ENCODE results near the gene LARP1.
"Not testable (repeated sequence)": the region's sequence is repeated elsewhere in the genome, so short reads cannot be mapped to it uniquely, and the experiment has no call there.

The LARP1 gene

DNA sequence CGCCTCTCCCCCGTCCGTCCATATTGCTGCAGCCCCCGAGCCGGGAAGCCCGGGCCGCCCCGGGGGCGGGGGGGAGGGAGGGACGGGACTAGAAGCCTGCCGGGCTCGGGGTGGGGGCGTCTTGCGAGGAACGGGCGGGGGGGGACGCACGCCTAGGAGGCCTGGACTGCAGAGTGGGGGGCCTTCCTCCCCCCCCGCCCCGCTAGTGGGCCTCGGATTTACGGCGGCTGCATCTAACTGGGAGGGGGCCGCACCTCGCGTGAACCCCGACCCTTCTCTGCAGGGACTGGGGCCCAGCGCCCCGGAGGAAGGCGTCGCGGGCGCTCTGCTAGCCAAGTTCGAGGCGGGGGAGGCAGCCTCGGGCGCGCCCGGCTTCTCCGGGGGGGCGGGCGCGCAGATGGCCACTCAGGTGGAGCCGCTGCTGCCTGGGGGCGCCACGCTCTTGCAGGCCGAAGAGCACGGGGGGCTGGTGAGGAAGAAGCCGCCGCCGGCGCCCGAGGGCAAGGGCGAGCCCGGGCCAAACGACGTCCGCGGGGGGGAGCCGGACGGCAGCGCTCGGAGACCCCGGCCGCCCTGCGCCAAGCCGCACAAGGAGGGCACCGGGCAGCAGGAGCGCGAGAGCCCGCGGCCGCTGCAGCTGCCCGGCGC is at the start of gene LARP1:
Gene LARP1 (plus strand): TSS at position 17 of the 648 bp plus-strand sequence. CDS start 381 bp downstream, at position 398.
- ATAC-seq: no peak
- DNase-seq: peak; percentile 33

DNA sequence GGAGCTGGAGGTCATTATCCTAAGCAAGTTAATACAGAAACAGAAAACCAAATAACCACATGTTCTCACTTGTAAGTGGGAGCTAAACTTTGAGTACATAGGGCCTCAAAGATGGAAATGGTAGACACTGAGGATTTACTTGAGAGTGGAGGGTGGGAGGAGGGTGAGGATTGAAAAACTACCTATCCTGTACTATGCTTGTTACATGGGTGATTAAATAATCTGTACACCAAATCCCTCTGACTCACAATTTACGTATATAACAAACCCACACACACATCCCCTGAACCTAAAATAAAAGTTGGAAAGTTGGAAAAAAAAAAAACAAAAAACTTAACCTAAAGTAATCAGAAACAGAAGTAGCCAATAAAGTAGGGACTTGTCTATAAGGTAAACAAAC is 48.8 kb upstream of the LARP1 start:
- ATAC-seq (no peak), DNase-seq (no peak)

DNA sequence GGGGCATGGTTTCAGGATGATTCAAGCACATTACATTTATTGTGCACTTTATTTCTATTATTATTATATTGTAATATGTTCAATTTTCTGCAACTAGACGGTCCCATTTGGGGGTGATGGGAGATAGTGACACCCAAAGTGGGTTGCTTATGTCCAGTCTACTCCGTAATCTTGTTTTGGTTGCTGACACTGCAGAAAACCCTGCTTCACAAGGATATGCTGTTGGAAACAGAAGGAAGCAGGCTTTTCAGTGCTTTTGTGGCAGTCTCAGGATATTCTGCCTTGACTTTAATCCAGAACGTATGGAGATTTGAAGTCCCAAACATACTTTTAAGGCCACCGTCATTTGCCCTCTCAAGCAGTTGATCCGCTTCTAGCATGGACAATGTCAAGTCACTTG is 47.5 kb upstream of the LARP1 start:
- DNase-seq (no peak), ATAC-seq (no peak)

GRCh38 chr5:154708207-154708606 is 47.0 kb upstream of the LARP1 start:
- ATAC-seq: no peak
- no peak for DNase-seq

GRCh38 chr5:154708846-154709245 is 46.3 kb upstream of the LARP1 start:
- ATAC-seq (no peak), DNase-seq (no peak)

- DNase-seq: no peak
- ATAC-seq: no peak
Measured at GRCh38 chr5:154709368-154710305, 45.5 kb upstream of the LARP1 start.

GRCh38 chr5:154712518-154713437 is 42.4 kb upstream of the LARP1 start:
- DNase-seq: no peak

GRCh38 chr5:154713615-154714125 is 41.5 kb upstream of the LARP1 start:
- DNase-seq: no peak
- no peak for ATAC-seq

More at GRCh38 chr5:154712518-154713437, 42.4 kb upstream of the LARP1 start:
- no peak for ATAC-seq

DNA sequence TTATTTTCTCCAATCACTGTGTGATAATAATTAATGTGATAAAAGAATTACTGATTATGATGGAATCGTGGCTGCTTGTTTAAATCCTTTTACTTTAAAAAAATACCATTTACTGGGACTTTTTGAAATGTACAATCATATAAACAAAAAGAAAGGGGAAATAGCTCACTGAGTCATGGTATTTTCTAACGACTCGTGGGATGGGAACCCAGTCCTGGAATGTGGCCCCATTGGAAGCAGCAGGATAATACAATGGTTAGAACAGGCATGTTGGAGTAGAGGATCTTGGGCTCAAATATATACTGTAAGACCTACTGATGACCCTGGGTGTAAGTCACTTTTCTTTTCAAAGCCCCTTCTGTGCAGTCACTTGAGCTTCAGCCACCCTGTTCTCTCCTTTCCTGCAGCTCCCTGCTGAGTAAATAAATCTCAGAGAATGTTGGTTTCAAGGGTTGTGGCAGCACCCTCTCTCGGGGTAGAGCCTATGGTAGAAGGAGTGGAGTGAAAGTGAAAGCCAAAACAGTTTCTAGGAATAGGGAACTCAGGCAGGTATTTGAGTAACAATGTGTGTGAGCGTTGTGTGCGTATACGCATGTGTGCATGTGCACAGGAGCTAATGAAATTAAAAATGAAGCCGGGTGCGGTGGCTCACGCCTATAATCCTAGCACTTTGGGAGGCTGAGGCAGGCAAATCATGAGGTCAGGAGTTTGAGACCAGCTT is 40.8 kb upstream of the LARP1 start:
- DNase-seq: no peak
- ATAC-seq: peak; percentile 59

DNA sequence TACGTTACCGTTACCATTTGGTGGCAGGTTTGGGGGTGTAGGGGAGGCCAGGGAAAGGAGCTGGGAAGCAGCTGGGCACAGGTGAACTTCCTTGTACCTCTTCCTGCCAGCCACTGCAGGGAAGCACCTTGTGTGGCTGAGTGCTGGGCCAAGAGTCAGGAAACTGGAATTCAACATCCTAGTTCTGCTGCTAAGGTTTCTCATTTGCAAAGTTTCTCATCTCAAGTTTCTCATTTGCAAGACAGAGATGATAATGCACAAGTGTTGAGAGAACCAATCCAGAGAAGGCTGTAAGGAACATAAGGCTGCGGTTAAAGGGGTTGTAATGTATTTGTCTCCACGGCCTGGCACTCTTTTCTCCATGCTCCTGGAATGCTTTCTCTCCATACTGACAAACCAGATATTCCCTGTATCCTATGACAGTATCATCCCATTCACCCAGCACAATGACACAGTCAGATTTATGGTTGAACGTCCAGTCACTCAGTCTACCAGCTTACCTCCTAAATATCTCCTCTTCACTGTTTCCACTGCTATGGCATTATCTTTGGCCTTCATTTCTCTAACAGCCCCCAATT is 33.6 kb upstream of the LARP1 start:
- no peak for DNase-seq
- no peak for ATAC-seq

DNA sequence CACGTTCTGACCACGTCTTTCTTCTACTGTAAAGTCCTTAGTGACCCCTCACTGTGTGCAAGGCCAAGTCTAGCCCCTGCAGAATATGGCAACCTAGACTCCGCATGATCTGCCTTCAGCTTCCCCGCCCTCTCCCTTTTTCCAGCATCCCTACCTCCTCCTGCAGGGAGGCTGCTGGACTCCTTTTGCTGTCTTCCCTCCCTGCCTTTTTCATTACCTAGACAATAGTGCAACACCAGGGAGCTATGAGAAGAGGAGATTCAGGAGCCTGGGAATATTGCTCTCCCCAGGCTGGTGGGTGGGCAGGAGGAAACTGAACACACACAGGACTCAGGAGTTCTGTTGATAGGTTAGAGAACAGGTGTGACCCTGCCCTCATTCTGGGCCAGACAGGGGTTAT is 33.1 kb upstream of the LARP1 start:
- no peak for DNase-seq
- no peak for ATAC-seq

DNA sequence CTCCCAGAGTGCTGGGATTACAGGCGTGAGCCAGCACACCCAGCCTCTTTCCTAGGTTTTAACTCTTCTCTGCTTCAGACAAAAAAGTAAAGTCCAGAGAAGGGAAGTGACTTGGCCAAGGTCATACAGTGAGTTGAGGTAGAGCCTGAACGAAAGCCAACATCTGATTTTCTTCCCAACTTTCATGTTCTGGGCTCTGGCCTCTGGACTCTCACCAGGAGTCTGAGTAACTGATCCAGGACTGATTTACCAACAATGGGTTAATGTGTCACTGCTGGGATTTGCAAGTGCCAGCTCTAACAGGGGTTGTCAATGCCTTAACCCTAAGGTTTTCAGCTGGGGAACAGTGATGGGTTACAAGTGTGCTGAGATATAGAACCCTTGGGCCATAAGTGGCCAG is 32.2 kb upstream of the LARP1 start:
- no peak for DNase-seq
- ATAC-seq: no peak

DNA sequence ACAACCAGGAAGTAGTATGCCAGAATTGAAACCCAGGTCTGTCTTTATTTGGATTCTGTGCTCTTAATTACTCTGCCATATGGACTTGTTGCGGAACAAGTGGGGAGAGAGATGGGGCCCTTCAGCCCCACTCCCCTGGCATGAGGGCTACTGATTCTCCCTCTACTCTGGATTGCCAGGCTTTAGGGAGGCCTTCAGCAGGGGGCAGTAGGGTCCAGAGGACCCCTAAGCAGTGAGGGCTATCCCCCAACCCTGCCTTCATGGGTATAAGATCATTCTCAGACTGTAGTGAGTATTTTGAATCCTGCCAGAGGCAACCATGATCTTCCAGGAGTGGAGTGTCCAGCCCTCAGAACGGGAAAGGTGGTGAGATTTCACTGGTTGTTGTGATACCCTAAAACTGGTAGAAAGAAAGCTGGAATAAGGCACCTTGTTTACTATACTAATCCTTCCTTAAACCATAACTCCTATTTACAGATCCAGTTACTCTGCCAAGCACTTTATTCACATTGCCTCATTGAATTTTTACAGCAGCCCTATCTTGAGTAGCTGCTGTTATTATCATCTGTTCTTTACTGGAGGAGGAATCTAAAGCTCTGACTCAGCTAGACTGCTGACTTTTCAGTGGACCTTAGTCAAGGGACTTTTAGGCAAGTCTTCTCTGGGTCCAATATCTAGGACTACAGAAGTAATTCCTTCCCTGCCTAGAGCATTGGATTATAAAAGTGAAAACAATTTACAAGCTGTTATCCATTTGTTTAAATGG is 31.3 kb upstream of the LARP1 start:
- no peak for ATAC-seq

GRCh38 chr5:154727361-154727760 is 27.8 kb upstream of the LARP1 start:
- ATAC-seq: no peak
- no peak for DNase-seq

More for the DNA sequence above, 31.3 kb upstream of the LARP1 start:
- DNase-seq: no peak

- no peak for DNase-seq
- no peak for ATAC-seq
Measured at GRCh38 chr5:154728939-154729588, 26.1 kb upstream of the LARP1 start.

DNA sequence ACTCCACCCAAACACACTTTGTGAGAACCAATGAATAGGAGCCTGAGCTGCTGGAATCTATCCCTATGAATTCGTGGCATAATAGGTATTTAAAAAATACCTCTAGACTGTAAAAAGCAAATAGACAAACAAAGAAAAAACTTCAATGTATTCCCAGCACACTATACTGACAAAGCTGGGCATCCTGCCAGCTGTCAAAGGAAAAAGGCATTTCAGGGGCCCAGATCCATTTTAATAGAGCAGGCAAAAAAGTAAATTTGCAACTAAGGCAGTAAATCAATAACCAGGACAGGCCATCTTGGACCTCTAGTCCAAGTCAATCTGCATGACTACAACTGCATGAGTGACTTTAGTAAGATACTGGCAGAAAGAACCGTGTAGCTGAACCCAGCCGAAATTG is 25.6 kb upstream of the LARP1 start:
- ATAC-seq: no peak

GRCh38 chr5:154730761-154731160 is 24.4 kb upstream of the LARP1 start:
- DNase-seq, ATAC-seq: not testable (repeated sequence)

More for the DNA sequence above, 25.6 kb upstream of the LARP1 start:
- no peak for DNase-seq

GRCh38 chr5:154732212-154732611 is 23.0 kb upstream of the LARP1 start:
- ATAC-seq (no peak), DNase-seq (no peak)

- ATAC-seq (no peak), DNase-seq (no peak)
Measured at GRCh38 chr5:154734370-154735248, 20.6 kb upstream of the LARP1 start.
